GM18502 (cell line): ENCODE data around the gene MFN1.
A peak's percentile ranks its signal among the peaks of the same experiment; 100 is the strongest.
"Not testable (repeated sequence)": the region's sequence is repeated elsewhere in the genome, so short reads cannot be mapped to it uniquely, and the experiment has no call there.

ENCODE experiments used
- ATAC-seq: cut with Tn5 transposase; IDR thresholded peaks from one replicate; pipeline ENCODE4 v1.9.1; 2021; ENCODE audit warnings: mild to moderate bottlenecking; ENCODE audit not compliant: unreplicated experiment, poor library complexity

MFN1 gene

DNA sequence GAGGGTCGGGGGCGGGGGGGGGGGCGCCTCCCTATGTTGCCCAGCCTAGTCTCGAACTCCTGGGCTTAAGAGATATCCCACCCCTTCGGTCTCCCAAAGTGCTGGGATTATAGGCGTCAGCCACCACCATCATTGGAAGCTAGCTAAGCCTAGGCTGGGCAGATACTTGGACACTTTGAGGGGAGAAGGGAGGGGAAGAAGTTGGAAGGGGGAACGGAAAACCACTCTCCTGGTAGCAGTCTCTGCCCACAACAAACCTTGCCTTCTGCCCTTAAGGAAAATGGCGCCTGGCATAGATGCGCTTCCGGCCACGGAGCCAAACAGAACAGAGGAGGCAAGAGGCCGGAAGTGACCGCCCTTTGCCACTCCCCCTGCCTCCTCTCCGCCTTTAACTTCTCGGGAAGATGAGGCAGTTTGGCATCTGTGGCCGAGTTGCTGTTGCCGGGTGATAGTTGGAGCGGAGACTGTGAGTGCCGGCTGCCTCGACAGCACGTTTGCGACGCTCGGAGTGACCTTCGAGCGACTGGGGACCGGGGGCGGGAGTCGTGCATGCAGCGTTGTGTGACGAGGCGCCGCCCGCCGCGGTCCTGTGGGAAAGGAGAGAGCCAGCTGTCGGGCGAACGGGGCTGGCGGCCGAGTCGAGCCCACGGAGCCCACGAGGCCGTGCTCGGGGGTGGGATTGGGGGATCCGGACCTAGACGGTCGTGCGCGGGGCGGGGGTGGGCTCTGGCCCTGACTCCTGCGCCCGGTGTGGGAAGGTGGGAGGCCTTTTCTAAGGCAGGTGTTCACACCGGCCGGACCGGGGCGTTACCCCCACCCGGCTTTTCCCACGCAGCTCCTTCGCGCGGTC lies at the start of gene MFN1:
Gene MFN1, plus strand, starts transcription at position 365 of the 850 bp plus-strand sequence. CDS start 1,143 bp downstream, outside the sequence.
- peak; percentile 91 for ATAC-seq

- no peak for ATAC-seq
Observed at GRCh38 chr3:179297971-179298725, 49.4 kb upstream of the MFN1 start.

GRCh38 chr3:179299316-179299715 lies 48.2 kb upstream of the MFN1 start:
- ATAC-seq = no peak

- peak; percentile 79 for ATAC-seq
Observed at GRCh38 chr3:179299999-179300613, 47.4 kb upstream of the MFN1 start.

DNA sequence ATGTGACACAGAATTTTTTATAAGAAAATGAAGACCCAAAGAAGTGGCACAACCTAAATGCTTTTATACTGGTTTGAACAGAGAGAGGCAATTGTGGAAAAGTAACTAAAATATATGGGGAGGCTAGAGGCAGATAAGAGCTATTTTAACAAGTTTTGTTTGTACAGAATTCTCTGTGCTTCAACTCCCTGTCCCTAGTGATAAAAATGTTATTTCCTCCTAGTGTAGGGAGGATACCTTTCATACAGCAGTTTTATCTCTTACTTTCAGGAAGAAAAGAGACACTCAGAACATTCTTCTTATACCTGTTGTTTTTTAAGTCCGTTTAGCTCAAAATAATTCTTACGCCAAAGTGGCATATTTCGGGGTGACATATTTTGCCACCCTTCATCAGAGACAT lies 45.9 kb upstream of the MFN1 start:
- ATAC-seq = no peak

DNA sequence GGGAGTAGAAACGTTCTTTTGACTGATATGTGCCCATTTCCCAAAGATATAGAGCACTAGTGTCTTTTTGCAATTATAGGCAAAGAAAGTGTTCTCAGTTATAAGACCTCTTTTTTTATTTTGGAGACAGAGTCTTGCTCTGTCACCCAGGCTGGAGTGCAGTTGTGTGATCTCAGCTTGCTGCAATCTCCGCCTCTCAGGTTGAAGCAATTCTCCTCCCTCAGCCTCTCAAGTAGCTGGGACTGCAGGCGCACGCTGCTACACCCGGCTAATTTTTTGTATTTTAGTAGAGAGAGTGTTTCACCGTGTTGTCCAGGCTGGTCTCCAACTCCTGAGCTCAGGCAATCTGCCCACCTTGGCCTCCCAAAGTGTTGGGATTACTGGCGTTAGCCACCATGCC lies 45.4 kb upstream of the MFN1 start:
- ATAC-seq = no peak

DNA sequence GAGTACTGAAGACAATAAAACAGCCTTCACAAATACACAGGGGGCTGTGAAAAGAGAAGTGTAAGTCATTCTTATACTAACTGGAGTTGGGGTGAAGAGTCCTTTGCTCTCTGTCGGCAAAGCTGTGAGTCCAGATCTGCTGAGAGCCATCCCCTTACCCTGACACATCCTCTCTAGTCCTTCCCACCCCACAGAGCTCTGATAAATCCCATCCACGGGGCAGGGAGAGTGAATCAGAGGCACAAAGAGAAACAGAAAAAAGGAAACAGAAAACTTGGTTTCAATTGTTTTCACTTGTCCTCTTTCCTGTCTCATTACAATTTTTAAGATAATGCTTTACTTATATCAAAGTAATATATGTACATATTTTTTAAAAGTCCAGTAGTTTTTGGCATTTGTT lies 42.9 kb upstream of the MFN1 start:
- ATAC-seq = no peak

- ATAC-seq = not testable (repeated sequence)
Observed at GRCh38 chr3:179307362-179307761, 40.1 kb upstream of the MFN1 start.

GRCh38 chr3:179308001-179308400 lies 39.5 kb upstream of the MFN1 start:
- ATAC-seq = no peak

DNA sequence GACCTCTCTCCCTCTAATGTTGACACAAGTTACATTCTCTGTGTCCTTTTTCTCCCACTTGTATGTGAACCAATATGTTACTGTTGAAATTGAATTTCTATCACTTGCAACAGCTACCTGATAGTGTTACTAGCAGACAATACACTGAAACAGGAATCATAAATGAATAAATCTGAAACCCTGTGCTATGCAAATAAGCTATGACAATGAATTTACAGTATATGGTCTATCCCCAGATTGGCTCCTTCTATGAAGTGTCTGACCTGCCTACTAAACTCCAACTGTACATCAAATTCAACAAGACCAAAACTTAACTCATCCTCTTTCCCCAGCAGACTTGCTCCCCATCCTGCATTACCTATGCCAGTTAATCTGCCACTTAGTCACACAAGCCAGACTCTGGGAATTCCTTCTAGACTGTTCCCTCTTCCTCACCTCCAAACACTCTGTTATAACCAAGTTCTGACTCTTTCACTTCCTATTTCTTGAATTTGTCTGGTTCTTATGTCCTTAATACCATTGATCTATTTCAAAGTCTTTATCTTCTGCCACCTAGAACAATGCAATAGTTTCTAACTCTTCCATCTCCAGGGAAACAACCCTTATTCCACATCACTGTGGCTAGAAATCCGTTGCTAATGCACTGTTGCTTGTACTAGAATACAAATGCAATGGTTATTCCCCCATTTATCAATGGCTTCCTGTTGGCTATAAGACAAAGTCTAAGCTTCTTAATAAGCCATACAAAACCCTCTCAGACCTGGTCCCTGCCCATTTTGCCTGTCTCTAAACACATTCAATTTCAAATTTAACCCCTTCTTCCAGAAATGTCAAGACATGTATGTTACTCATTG lies 38.1 kb upstream of the MFN1 start:
- ATAC-seq = peak; percentile 98

DNA sequence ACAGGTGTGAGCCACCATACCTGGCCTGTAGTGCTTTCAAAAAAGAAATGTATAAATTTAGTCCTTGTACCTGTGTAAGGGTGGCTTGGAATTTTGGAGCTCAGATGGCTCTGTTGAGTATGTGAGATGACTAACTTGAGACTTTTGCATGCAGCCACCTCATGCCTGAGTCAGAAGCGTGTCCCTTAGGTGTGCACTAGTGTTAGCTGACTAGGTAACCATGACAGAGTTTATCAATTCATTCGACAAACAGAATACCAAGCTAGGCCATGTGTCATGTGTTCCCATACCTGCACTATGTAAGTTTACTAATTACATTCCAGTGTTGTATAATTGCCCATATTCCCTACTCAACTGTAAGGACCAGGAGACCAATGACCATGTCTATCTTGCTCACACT lies 28.6 kb upstream of the MFN1 start:
- ATAC-seq = no peak

GRCh38 chr3:179321668-179322285 lies 25.7 kb upstream of the MFN1 start:
- no peak for ATAC-seq

- ATAC-seq = peak; percentile 79
Observed at GRCh38 chr3:179322286-179323196, 25.0 kb upstream of the MFN1 start, which contains the start of gene ZNF639. Gene ZNF639, plus strand, starts transcription at chr3:179323031. Its CDS starts 5,263 bp downstream, at chr3:179328294.

DNA sequence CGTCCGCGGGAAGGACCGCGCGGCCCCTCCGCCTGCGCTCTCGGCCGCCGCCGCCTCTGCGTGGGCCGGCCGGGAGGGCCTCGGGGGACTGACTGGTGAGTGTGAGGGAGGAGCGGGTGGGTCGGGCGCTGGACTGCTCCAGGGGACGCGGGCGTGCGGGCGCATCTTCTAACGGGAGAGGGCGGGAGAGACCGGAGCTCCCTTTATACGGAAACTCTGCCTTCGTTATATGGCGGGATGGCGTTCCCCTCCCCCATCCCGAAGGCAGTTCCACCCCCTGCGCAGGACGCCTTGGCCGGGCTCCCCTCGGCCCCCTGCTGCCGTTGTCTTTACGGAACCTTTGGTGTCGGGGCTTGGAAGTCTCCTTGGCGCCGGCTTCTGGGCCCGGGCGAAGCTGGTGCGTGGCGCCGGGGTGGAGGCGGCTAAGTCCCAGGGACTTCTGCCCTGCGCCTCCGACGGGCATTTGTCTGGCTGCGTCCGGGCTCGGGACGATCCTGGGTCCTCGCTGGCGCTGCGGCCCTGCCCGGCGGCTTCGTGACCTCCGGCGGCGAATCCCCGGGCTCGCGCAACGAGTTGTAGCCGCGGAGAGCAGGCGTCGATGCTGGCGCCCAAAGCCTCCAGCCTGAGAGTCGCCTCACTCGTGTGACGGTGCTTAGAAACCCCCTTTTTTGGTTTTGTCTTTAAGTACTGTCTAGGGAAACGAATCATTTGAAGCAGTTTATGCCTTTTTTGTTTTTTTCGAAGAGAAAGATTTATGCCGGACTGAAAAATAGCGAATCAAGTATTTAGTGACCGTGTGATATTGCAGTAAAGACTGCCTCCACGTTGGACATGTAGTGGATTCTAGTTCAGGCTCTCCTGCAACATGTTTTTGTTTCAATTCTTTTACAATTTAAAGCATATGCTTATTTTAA lies 24.1 kb upstream of the MFN1 start:
- peak; percentile 43 for ATAC-seq

DNA sequence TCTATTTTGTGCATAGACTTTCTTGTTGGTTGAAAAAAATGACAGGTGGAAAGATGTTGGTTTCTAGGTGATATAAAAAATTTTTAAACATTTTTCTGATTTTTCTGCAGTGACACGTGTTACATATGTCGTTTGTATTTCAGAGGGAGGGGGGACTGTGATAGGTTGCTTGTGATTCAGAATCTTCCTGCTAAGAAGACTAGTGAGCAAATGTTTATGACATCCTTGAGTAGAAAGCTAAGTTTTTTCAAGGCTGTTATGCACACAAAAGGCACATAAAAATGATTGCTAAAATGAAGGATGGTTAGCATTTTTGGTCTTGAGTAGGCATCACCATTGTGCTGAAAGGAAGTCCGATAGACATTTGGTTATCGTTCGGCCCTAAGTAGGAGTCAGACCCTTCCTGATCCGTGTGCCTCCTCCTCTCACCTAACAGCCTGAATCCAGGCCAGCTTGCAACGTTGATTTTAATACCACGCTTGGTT lies 23.2 kb upstream of the MFN1 start:
- no peak for ATAC-seq

GRCh38 chr3:179330438-179330837 lies 17.1 kb upstream of the MFN1 start:
- no peak for ATAC-seq

DNA sequence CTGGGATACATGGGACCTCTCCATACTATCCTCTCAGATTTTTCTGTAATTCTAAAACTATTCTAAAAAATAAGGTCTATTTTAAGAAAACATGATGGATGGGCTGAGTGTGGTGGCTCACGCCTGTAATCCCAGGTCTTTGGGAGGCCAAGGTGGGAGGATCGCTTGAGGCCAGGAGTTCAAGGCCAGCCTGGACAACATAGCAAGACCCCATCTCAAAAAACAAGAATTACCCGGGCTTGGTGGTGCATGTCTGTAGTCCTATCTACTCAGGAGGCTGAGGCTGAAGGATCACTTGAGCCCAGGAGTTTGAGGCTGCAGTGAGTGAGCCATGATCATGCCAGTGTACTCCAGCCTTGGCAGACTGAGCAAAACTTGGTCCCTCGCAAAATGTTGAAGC lies 15.3 kb upstream of the MFN1 start:
- no peak for ATAC-seq
